OCI-LY7 (cell line): Measurements from ENCODE around the gene ADD1. TPM values are rescaled to one million over a fixed set of nuclear protein-coding genes. Genes with fewer than 3 reads are reported as not detected.

Experiments used
- BruUV-seq: library from RNA; stranded (reverse); fragments of 400-500 nt; replicated peaks from 2 replicates; lab custom pipeline; 2021; lab: Mats Ljungman, UMichigan
- CTCF ChIA-PET: fragments of 300-600 bp; sonication (Branson Sonifier 250); formaldehyde crosslinking; loops from one replicate; lab custom pipeline; 2022; ENCODE audit warnings: antibody characterized with exemption; ENCODE audit not compliant: unreplicated experiment; lab: Charles Lee
- POLR2A ChIA-PET: fragments of 300-600 bp; sonication (Branson Sonifier 250); formaldehyde crosslinking; loops from one replicate; lab custom pipeline; 2022; ENCODE audit warnings: antibody characterized with exemption; lab: Charles Lee
- DNase-seq: peaks from one replicate; pipeline ENCODE4 v3.0.0-alpha.2; 2015; ENCODE audit warnings: low spot score
- H2AFZ ChIP-seq: fragments of 200-600 bp; sonication (generic), shearing (Covaris generic); 2 replicates; pipeline ENCODE4 v1.6.1; 2014; ENCODE audit warnings: mild to moderate bottlenecking, antibody characterized with exemption, low read length, moderate library complexity
- H3K27ac ChIP-seq: fragments of 200-600 bp; sonication (generic); 2 replicates; pipeline ENCODE4 v1.5.1; 2014; ENCODE audit warnings: mixed run types, low read depth, mild to moderate bottlenecking, moderate library complexity, low read length, inconsistent platforms; ENCODE audit not compliant: poor library complexity, severe bottlenecking
- H3K36me3 ChIP-seq: fragments of 200-600 bp; sonication (generic); 2 replicates; pipeline ENCODE4 v1.6.1; 2014; ENCODE audit warnings: mild to moderate bottlenecking, antibody characterized with exemption, low read length, moderate library complexity, mixed read lengths; ENCODE audit not compliant: insufficient read depth
- H3K4me1 ChIP-seq: fragments of 200-600 bp; sonication (generic); 2 replicates; pipeline ENCODE4 v1.5.1; 2014; ENCODE audit warnings: mild to moderate bottlenecking, low read length; ENCODE audit not compliant: insufficient read depth, poor library complexity, severe bottlenecking
- H3K4me2 ChIP-seq: fragments of 200-600 bp; sonication (generic); 2 replicates; pipeline ENCODE4 v1.6.1; 2014; ENCODE audit warnings: mild to moderate bottlenecking, low read length
- H3K4me3 ChIP-seq: fragments of 200-600 bp; sonication (generic); 2 replicates; pipeline ENCODE4 v1.5.1; 2014; ENCODE audit warnings: mild to moderate bottlenecking, low read depth, low read length; ENCODE audit not compliant: poor library complexity, severe bottlenecking
- H3K79me2 ChIP-seq: fragments of 200-600 bp; sonication (generic); 2 replicates; pipeline ENCODE4 v1.6.1; 2016; ENCODE audit warnings: low read depth, mild to moderate bottlenecking, low read length, moderate library complexity, mixed read lengths; ENCODE audit not compliant: insufficient read depth
- H3K9me2 ChIP-seq: fragments of 200-600 bp; sonication (generic); 2 replicates; pipeline ENCODE4 v1.6.1; 2016; ENCODE audit warnings: mild to moderate bottlenecking, low read length, mixed read lengths; ENCODE audit not compliant: insufficient read depth
- H3K9me3 ChIP-seq: fragments of 200-600 bp; sonication (generic); 2 replicates; pipeline ENCODE4 v1.6.1; 2014; ENCODE audit warnings: mild to moderate bottlenecking, mixed run types, low read length, mixed read lengths
- H4K20me1 ChIP-seq: fragments of 200-600 bp; sonication (generic); 2 replicates; pipeline ENCODE4 v1.6.1; 2014; ENCODE audit warnings: mild to moderate bottlenecking, antibody characterized with exemption, low read length, moderate library complexity, mixed read lengths; ENCODE audit not compliant: insufficient read depth
- EZH2phosphoT487 ChIP-seq: fragments of 200-600 bp; sonication (generic); IDR thresholded peaks from 2 replicates; pipeline ENCODE4 v1.6.1; 2018; ENCODE audit warnings: low read depth, borderline replicate concordance, mild to moderate bottlenecking, mixed run types, antibody characterized with exemption, low read length, moderate library complexity, mixed read lengths
- intact Hi-C: fragments of 100-400 bp; cut with micrococcal nuclease; formaldehyde crosslinking; loops from one replicate; pipeline ENCODE4 v1.10.0; 2022; ENCODE audit not compliant: unreplicated experiment
- total RNA-seq, 2 experiments: library from RNA; depleted of rRNA in 1 of 2; stranded (reverse); fragments of >200 nt in 1 of 2; shearing (Covaris generic) in 1 of 2; gene quantifications; 2 replicates each; pipeline ENCODE4 v1.2.3, GENCODE V29; 2014 to 2022
- TF ChIP-seq, protein P1 (sequence below): fragments of 200-600 bp; sonication (generic); conservative IDR thresholded peaks from 2 replicates; pipeline ENCODE4 v1.5.1; 2014; ENCODE audit warnings: mild to moderate bottlenecking, antibody characterized with exemption, low read length, moderate library complexity, mixed read lengths

The ADD1 gene
- total RNA-seq, 2 experiments from 2014 or later: 85.3 to 108 TPM

DNA sequence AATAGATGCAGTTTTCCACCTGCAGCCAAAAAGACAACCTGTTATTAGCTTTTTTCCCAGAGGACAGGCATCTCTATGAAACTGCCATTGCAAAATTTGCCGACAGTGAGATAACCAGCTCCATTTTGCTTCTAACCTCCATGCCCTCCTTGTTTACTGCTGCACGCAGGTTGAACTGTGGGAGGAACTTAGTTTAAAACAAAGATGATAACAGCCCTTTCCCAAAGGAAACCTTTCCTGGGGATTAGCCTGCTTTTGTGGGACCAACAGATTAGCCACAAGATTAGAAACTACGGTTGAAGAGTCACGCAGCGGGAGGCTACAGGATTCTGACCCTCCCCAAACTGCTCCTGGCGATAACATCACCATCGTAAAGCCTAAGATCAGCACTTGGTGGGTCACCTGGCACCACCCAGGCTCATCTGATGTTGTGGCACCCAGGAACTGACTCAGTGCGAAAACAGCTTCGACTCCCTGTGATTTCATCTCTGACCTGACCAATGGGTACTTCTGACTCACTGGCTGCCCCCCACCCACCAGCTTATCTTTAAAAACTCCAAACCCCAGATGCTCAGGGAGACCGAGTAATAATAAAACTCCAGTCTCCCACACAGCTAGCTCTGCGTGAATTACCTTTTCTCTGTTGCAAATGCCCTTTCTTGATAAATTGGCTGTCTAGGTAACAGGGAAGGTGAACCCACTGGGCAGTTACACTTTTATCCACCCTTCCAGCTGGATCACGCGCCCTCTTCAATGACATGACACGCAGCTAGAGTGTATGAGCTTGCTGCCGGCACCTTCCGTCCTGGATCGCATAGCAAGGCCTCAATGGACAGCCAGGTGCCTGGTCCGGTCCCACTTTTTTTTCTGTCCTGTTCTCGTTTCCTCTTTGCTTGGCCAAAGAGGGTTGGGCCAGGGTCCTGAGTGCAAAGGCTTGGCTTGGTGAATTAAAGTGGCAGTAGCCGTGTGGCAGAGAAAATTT lies 92.4 kb downstream of the ADD1 start:
- TSS peak; percentile 76 for BruUV-seq
- ChIA-PET POLR2A (interaction anchor here (0.5 to 1.7 kb wide), 6 partner anchors 17 to 171 kb away, joined by 3 to 6 read pairs (median 4); no protein-coding TSS in a partner anchor), CTCF (interaction anchor here (0.6 kb wide), 1 partner anchor 18 kb away, joined by 3 read pairs; no protein-coding TSS in a partner anchor)
- no peaks in the 10 kb centered on the region for H3K9me2 ChIP-seq
- H3K4me1 ChIP-seq: peaks cover 55% of the 10 kb centered on the region
- H3K79me2 ChIP-seq: no peaks in the 10 kb centered on the region
- H4K20me1 ChIP-seq: no peaks in the 10 kb centered on the region
- H3K9me3 ChIP-seq: no peaks in the 10 kb centered on the region
- H2AFZ ChIP-seq: no peak overlapping the region
- H3K27ac ChIP-seq: peak overlapping the region; percentile 53
- peak overlapping the region; percentile 98 for H3K4me3 ChIP-seq
- intact Hi-C loops: loop anchor here (10.0 kb wide), 1 partner anchor 471 kb away; the partner anchor contains the start of gene RNF4
- H3K4me2 ChIP-seq: peak overlapping the region; percentile 88
- DNase-seq: peak; percentile 26
- TF ChIP-seq, protein P1, sequence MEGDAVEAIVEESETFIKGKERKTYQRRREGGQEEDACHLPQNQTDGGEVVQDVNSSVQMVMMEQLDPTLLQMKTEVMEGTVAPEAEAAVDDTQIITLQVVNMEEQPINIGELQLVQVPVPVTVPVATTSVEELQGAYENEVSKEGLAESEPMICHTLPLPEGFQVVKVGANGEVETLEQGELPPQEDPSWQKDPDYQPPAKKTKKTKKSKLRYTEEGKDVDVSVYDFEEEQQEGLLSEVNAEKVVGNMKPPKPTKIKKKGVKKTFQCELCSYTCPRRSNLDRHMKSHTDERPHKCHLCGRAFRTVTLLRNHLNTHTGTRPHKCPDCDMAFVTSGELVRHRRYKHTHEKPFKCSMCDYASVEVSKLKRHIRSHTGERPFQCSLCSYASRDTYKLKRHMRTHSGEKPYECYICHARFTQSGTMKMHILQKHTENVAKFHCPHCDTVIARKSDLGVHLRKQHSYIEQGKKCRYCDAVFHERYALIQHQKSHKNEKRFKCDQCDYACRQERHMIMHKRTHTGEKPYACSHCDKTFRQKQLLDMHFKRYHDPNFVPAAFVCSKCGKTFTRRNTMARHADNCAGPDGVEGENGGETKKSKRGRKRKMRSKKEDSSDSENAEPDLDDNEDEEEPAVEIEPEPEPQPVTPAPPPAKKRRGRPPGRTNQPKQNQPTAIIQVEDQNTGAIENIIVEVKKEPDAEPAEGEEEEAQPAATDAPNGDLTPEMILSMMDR: no peak
- no peak for TF ChIP-seq EZH2phosphoT487
- H3K36me3 ChIP-seq: peaks cover 55% of the 10 kb centered on the region

DNA sequence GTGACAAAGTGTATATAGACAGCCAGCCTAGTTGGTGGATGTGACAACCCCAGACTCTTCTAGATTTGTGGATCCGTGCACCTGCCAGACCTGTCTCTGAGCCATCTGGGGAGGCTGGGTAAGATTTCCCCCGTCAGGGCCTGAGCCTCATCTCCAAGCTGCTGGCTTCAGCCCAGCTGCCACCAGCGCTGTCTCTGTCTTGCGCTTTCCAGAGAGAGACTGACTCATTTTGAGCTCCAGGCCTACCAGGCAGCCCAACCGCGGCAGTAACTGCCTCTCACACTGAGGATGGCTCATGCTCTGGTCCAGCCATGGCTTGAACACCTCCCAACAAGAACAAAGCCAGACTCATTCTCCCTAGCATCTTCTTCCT lies 93.1 kb downstream of the ADD1 start:
- Histone ChIP-seq H2AFZ (no peak overlapping the region), H3K9me3 (no peaks in the 10 kb centered on the region), H3K4me3 (peak overlapping the region; percentile 98), H3K9me2 (no peaks in the 10 kb centered on the region), H4K20me1 (no peaks in the 10 kb centered on the region), H3K4me2 (peak overlapping the region; percentile 88), H3K36me3 (peaks cover 57% of the 10 kb centered on the region), H3K79me2 (no peaks in the 10 kb centered on the region), H3K27ac (peak overlapping the region; percentile 53), H3K4me1 (peaks cover 48% of the 10 kb centered on the region)
- BruUV-seq: no TSS peak
- TF ChIP-seq EZH2phosphoT487: no peak
- TF ChIP-seq, protein P1: no peak
- peak; percentile 27 for DNase-seq
- ChIA-PET CTCF (no interaction called here), POLR2A (interaction anchor here (0.5 to 1.4 kb wide), 3 partner anchors 74 to 241 kb away, joined by 3 read pairs; no protein-coding TSS in a partner anchor)
- intact Hi-C loops: loop anchor here (10.0 kb wide), 1 partner anchor 472 kb away; the partner anchor contains the start of gene RNF4
